ENCODE results near the gene PLGLB2.
"Not testable (repeated sequence)": the region's sequence is repeated elsewhere in the genome, so short reads cannot be mapped to it uniquely, and the experiment has no call there.

PLGLB2 gene

DNA sequence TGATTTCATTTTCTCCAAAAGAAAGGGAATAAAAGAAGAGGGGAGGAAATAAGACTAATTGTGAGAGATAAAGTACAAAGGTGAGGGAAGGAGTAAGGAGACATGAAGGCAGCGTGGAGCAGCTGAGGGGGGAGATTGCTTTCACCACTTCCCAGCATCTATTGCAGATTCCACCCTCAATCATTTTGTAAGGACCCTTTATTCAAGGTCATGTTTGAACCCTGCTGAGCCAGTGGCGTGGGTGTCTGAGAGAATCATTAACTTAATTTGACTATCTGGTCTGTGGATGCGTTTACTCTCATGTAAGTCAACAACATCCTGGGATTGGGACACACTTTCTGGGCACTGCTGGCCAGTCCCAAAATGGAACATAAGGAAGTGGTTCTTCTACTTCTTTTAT lies at the start of gene PLGLB2:
PLGLB2 (plus strand) TSS at position 297 of the 400 bp plus-strand sequence; CDS start at position 364, 67 bp downstream.
- DNase-seq = not testable (repeated sequence)

DNA sequence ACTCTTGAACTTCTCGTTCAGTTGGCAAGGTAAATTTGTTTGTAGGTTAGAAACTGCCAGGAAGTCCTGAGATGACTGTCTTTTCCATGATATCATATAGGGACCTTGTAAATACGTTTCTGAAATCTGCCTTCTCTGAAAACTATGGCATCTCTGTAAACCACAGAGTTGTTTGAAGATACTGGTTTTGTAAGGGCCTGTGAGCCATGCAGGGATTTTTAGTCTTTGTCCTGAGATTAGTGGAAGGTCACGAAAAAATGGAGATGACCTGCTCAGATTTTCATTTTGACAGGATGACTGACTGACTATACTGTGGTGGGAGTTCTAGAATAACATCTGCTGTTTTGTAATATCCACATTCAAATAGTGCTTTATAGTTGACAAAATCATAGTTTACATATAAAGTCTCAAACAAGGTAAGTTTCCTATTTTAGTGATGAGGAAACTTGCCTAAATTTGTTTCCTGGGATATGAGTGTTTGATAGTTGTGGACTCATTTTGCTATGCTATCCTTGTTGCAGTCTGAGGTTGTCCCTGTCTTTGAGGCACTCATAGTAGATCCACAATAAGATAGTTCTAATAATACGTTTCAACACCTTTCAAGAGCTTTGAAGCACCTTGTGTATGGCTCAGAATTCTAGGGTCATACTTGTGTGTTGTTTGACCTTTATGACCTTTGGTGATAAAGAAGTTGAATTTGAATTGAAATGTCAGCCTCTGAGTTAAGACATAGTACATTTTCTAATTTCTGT lies 43.1 kb upstream of the PLGLB2 start:
- DNase-seq = not testable (repeated sequence)

DNA sequence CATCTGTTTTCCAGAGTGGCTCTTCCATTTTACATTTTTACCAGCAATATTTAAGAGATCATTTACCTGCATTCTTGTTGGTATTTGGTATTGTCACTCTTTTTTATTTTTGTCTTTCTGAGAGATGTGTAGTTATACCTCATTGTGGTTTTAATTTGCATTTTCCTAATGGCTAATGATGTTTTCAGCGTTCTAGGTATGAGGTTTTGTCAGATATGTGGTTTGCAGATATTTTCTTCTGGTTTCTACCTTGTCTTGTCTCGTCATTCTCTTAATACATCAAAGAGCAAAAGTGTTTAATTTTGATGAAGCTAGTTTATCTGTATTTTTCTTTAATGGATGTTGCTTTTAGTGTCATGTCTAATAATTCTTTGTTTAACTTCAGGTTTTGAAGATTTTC lies 39.5 kb upstream of the PLGLB2 start:
- DNase-seq = not testable (repeated sequence)

DNA sequence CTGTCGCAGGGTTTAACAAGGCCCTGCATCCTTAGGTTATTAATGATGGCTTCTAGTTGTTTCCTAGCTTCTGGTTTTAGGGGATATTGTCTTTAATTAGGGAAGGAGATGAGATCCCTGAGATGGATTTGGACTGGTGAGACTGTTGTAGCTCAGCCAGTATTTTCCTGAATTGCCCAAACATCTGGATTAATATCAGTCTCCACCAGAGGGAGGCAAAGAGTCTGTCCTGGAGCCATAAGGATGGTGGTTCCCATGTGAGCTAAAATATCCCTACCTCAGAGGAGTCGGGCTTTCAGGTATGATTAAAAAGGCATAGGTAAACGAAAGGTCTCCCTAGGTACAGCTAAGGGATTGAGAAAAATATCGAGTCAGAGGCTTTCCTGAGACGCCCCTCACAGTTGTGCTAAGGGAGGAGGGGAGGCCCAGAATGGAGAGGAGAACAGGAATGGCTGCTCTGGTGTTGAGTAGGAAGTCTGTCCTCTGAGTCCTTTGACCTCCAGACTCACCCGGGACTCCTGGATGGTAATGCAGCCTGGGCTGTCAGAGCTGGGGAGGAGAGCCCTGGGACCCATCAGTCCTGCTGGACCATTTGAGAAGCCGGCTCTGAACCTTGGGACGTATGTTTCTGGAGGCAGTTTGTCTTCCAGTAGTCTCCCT lies 19.8 kb upstream of the PLGLB2 start:
- DNase-seq = not testable (repeated sequence)

DNA sequence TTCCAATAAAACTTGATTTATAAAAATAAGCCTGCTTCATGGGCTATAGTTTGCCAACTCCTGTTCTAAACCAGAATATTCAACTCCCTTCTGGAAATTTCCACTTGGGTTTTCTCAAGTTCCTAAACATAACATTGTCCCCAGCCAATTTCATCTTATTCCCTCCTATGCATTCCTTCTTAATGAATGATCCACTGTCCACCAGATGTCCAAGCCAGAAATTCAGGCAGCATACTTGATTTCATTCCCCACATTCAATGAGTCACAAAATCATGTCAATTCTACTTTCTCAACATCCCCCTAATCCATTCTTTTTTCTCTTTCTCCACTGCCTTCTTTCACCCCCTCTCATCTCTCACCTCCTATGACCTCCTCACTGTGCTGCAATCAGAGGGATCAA lies 7.0 kb upstream of the PLGLB2 start:
- not testable (repeated sequence) for DNase-seq

DNA sequence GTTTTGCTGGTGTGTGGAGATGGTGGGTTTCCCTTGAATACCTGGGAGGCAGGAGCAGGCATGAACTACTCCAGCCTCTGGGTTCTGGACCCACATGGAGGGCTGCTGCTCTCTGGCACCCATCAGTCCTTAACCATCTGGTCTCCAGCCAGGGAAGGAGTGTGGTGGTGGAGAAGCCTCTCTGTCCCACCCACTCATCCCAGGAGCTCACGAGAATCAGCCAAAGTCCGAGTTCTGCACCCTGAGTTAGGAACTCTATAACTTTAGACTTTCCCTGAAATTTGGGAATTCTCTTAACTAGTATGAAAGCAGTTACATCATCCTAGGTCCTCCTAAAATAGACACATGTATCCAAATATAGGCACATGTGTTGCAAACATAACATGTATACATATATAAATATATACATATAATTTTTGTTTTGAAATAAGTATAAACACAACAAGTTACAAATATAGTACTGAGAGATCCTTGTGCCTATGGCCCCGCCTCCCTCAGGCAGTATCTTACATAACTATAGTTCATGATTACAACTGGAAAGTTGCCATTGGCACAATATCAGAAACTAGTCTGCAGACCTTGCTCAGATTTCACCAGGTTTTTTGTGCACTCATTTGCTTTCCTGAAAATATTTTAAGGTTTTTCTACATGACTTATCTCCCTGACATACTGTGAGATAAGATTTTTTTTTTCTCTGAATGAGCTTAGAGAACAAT lies 5.3 kb upstream of the PLGLB2 start:
- not testable (repeated sequence) for DNase-seq

DNA sequence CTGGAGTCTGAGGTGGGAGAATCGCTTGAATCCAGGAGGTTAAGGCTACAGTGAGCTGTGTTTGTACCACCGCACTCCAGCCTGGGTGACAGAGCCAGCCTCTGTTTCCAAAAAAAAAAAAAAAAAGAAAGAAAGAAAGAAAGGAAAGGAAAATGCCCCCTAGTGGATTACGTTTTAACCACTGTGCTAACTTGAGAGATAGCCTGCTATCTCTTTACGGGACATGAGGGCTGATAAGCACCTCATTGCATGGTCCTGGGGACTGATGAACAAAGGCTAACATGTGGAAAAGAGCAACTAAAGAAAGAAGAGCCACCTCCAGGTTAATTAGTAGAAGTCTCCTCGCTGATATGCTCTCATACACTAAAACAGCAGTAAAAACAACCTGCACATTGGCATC lies 4.2 kb upstream of the PLGLB2 start:
- DNase-seq = not testable (repeated sequence)

DNA sequence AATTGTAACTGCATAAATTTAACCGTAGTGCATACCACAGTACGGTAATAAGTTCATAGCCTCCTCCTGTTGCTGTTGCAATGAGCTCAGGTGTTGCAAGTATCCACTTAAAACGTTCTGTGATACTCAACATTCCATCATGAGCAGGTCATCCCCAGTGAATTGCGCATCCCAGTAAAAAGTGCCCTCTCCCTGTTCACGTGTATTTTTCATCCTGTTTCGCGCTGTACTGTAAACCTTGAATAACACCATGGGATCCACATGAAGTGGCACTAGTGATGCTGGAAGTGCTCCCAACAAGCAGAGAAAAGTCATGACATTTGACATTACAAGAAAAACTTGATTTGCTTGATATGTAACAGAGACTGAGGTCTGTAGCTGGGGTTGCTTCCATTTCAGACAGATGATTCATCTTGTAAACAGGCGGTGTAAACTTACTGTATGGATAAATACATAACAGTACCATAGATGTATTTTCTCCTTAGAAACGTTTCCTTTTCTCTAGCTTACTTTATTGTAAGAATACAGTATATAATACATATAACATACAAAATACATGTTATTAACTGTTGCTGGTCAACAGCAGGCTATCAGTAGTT lies 2.4 kb upstream of the PLGLB2 start:
- DNase-seq = not testable (repeated sequence)

DNA sequence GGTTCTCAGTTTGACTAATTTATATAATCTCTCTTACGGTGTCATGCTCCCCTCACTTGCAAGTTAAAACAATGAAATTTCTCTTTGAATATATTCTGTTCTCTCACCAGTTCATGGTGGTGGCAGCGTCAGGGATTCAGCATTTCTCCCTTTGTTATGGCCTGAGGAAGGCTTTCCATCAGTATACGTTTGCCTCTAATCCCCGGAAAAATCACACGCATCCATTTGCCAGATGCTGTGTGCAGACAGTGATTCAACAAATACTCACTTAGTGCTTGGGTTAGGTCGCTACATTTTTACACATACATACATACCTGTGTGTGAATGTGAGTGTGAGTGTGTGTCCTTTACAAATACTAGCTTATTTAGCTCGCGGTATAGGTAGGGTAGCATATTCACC lies 637 bp downstream of the PLGLB2 start:
- not testable (repeated sequence) for DNase-seq

DNA sequence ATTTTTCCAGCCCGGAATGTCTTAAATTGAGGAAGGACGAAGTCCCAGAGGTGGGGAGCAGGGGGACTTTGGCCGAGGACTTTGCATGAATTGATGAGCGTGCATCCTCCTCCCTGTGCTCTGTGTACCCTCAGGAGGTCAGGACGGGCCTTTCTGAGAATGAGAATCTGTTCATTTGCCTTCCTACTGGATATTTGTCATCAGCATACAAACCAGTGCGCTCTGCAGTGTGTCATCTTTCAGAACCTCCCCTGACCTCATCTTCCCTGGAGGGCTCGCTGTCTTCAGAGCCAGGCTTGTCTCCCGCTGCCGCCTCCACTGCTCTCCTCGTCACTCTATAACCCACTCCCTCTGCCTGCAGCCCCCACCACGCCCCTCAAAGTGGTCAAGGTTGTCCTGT lies 2.7 kb downstream of the PLGLB2 start:
- DNase-seq = not testable (repeated sequence)

DNA sequence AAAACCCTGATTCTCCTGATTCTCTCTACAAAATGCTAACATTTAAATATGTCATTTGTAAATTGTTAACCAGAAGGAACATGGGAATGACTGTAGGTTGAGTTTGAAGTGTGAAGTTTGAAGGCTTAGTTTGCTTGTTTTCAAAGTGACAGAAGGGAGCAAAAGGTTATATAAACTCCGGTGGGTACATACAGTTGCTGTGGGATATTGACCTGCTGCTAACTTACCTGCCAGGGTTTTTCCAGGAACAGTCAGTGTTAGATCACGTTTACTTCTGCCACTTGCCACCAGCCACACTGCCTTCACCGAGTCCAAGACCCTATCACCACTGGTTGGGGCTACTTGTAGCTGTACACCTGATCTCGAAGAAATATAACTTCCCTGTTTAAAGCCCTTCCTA lies 6.9 kb downstream of the PLGLB2 start:
- not testable (repeated sequence) for DNase-seq
